Measurements from ENCODE around the gene CARMIL1.
A peak's percentile ranks its signal among the peaks of the same experiment; 100 is the strongest.

Gene CARMIL1

DNA sequence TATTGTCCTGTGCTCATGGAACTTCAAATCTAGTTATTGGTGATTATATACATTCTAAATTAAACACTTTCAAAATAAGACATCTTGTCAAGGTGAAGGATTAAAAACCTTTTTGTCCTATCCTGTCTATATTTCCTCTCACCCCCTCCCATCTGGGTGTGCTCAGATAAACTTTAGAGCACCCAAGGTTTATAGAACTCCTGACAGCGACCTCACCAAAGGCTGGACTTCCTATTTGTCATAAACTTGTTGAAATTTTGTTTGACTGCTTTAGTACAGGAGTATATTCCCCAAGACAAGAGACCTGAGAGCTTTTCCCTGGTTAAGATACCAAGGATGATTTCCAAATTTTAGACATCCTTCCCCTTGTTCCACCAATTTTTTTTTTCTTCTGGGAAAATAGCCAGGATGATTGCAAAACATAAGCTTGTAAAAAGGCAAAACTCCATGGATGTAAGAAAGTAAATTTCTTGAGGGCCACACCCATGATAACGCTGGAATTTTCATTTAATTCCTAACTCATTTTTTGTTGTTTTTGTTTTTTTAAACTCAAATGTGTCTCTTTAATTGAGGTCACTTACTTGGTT is 33.0 kb downstream of the CARMIL1 start:
- DNase-seq = no peak

- DNase-seq = peak in 1 of 2 experiments; percentile 18
Observed at GRCh38 chr6:25312703-25313102, 33.5 kb downstream of the CARMIL1 start.

DNA sequence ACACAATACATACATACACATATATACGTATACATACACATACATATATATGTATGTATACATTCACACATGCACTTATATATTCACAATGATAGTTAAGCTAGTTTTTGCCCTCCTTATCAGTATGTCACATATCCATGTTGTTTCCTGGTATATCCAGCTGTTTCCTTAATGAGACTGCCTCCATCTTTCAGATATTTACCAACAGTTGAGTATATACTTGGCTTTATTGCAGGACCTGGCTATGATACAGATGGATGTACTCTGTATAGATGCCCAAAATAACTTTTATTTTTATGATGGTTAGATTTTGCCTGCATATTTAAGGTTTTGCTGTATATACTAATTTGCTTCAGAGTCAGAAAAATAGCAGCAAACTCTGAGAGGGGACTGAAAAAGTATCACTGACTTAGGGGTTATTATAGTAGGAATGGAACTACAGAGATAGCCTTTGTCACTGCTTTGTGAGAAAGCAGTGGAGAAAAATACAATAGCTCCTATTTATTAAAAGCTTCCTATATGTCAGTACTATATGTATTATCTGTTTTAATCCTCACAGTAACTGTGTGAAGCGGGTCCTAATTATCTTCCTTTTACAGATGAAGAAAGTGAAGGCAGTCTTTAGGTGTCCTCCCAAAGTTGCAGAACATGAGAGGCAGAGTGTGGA is 35.5 kb downstream of the CARMIL1 start:
- no peak for DNase-seq

DNA sequence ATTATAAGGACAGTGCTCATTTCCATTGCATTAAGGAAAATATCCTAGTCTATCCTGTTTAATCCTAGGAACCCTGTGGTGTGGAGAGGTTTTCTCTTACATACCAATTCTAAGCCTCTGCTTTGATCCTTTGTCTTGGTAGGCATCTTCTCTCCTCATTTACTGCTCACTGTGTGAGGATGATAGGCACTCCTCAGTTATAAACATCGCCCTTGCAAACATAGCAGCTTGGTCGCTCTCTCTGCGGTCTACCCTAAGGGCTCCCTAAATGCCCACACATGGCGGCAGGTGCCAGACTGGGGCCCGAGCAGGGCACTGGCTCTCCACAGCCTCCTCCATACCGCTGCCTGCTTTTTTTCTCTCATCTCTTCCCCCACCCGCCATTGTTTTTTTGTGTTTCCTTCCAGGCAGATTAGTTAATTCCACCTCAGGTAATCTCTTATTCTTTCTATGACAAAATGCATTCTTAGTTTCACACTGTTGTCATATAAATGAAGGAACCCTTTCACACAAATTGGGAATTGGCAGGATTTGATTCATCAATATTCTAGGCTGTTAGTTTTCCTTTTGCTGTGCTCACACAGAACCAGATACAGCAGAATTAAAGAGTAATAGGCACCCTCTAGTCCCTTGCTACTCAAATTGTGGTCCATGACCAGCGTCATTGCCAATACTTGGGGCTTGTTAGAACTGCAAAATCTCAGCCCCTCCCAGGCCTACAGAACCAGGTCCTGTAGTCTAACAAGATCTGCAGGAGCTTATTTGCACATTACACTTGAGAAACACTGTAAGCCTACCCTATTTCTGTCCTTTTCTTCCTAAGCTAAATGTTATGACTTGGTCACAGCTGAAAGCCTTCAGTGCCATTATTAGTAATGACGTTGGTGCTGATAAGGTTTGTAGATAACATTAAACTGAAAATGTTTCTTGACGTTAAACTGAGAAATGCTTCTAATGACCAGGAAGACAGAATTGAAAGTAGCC is 36.3 kb downstream of the CARMIL1 start:
- DNase-seq = no peak

DNA sequence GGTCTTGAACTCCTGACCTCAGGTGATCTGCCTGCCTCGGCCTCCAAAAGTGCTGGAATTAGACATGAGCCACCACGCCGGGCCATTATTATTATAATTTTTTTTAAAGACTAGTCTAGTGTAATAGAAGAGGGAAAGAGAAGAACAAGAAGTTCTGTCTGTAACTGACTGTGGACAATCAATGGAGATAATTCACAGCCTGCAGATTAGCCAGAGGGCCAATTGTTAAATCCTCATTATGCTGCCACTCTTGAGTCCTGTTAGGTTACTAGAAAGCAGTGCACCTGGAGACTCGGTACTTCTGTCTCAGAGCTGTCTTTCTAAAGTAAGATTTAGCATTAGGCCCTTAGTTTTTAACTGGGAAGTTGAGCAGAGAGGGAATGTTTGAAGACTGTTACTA is 37.5 kb downstream of the CARMIL1 start:
- DNase-seq = no peak

- no peak for DNase-seq
Observed at GRCh38 chr6:25318589-25318988, 39.4 kb downstream of the CARMIL1 start.

- no peak for DNase-seq
Observed at GRCh38 chr6:25320459-25320858, 41.3 kb downstream of the CARMIL1 start.

GRCh38 chr6:25322692-25323091 is 43.5 kb downstream of the CARMIL1 start:
- no peak for DNase-seq

DNA sequence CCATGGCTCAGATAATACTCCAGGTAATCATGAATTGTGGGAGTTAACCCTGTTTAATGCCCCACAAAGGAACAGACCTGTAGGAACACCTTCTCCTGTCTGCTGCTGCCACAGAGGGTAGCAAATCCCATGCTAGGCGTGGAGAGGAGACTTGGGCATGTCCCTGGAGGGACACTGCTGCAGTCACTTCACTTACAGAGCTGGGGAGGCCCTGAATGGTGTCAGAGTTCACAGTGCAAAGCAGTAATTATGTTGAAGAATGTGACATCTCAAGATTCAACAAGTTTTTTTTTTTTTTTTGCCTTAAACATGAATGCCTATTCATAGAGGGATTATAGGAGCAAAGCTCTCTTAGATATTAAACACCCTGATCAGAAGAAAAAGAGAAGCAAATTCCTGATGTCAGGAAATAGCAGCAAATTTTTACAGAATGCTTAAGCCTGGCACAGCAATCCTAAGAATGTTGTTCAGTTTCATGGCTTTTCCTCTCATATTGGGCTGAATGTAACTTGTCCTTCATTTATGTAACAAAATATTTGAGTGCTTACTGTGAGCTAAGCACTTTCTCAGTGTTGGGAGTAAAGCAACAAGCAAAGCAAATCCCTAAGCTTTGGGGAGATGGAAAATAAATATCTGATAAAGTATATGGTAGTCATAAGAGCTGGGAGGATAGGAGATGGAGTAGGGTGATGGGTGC is 45.0 kb downstream of the CARMIL1 start:
- DNase-seq = no peak

DNA sequence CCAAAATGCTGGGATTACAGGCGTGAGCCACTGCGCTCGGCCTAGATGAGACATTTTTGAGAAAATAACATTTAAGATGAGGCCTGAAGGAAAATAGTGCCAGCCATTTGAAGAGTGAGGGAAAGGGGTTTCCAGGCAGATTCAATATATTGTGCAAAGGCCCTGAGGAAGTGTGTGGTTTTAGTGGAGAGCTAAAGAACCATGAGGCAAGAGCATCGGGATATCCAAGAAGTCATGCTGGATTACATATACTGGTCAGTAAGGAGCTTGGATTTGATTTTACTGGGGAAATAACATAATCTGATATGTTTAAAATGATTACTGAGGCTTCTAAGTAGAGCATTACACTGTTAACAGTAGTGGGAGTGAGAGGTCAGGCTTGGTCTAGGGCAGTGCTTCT is 47.0 kb downstream of the CARMIL1 start:
- peak; percentile 10 to 28 for DNase-seq

DNA sequence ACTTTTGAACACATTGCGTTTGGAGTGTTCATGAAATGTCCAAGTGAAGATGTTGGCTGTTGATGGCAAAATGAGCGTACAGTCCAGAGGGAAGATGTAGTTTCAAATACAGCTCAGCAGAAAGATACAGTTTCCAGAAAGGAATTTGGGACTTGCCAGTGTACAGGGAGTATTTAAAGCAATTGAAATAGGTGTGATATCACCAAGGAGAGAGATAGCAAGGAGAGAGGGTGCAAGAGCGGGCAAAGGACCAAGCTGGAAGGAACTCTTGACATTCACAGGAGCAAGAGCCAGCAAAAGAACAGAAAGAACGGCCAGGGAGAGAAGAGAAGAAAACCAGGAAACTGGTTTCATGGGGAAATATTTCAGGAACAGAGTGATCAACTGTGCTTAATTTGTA is 47.8 kb downstream of the CARMIL1 start:
- DNase-seq = no peak

DNA sequence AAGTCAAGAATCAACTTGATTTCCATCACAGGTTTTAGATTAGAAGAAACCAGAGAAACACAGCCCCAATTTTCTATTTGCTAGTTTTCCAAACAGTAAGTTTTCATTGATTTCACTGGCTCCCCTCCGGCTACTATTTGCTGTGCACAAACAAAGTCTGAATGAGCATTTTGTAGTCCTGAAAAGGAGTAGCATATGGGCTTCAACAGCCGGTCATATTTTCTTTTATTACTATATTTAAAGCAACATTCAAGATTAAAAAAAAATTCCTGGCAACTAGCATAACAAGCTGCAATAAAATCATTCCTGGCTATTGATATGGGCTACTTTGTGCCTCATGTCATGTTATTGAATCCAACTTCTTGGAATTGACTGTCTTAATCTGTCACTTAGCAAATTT is 48.3 kb downstream of the CARMIL1 start:
- no peak for DNase-seq

DNA sequence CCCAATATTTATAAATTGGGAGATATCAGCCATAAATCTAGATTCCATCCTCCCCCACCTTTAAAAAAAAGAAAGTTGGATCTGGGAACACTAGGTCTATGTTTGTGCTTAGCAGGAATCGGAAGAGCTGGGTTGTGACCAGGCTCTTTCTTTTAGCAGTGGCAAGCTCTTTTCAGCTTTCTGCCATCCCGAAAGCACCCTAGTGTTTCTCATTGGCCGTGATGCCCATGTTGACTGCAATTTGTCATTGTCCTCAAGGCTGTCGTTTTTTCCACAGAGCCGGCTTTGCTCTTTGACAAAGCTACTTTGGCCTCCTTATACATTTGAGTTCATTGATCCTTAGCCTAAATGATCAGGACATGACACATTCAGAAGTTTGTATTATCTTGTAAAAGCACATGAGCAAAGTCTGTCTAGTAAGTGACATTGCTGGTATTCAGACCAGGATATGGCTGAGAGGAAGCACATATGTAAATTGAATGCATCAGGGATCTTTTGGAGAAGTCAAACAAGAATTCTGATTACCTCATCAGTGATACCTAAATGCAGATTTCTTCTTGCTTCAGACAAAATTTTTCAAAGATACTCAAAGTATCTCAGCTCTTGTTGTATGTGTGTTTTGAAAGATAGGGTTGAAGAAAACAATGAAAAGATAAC is 50.1 kb downstream of the CARMIL1 start:
- no peak for DNase-seq

DNA sequence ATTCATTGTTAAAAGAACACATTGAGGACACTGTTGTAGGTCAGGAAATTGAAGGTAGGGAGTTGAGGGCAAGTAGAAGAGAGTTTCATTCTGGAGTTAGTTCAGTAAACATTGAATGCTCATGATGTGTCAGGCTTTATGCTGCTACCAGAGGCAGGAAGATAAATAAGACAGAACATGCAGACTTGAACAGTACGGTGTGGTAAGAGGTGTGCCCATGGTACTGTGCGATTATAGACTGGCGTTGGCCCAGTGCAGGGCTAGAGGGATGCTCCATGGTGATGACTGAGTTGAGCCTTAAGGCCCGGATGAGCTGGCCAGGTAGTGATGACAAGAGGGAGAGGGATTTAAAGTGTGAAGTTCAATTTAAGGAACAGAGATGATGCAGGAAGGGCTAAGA is 50.8 kb downstream of the CARMIL1 start:
- DNase-seq = no peak

GRCh38 chr6:25330796-25331685 is 51.9 kb downstream of the CARMIL1 start:
- DNase-seq = no peak

DNA sequence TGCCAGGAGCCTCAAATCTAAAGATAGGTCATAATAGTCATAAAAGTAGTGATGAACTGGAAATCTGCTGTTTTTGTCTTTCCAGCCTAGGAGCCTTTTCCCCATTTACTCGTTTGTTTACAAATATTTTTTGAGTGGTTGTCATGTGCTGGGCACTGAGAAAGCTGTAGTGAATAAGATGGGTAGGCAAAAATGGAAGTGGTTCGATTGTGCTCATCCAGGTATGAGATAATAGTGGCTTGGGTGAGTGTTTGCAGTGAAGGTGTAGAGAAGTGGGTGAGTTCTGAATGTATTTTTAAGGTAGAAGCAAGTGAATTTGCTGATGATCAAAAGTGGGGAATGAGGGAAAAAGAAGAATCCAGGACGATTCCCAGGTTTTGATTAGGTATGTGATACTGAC is 53.0 kb downstream of the CARMIL1 start:
- no peak for DNase-seq

- DNase-seq = no peak
Observed at GRCh38 chr6:25332655-25333071, 53.5 kb downstream of the CARMIL1 start.

DNA sequence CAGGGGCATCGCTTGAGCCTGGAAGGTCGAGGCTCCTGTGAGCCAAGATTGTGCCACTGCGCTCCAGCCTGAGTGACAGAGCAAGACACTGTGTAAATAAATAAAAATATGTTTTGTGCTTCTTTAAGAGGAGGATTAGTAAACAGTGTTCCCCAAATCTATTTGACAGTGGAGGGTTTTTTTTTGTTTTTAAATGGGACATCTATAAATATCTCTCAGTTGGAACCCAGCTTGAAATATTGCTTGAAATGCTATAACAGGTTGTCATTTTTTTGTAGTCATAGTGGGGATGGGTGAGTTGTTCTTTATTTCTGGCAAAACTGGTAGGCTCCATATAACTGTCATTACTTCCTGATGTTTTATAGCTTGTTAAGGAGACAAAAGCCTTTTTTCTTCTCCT is 54.3 kb downstream of the CARMIL1 start:
- DNase-seq = no peak

DNA sequence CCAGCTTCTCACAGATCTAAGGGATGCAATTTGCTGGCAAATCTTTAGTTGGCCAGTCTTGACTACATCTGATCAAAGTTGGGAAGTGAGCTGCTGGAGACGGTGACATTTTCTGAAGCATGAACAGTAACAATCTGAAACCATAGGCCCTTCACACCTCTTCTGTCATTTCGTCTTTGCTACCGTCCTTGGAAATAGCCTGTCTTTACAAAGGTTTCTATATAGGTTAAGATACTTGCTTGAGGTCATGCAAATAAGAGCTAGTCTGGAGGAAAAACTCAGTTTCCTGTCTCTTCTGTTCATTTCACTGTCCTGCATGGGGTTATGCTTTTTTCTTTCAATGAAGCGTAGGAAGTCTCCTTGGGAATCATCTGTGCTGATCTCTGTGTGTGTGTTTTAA is 55.6 kb downstream of the CARMIL1 start:
- DNase-seq = no peak

GRCh38 chr6:25336996-25337395 is 57.8 kb downstream of the CARMIL1 start:
- no peak for DNase-seq

DNA sequence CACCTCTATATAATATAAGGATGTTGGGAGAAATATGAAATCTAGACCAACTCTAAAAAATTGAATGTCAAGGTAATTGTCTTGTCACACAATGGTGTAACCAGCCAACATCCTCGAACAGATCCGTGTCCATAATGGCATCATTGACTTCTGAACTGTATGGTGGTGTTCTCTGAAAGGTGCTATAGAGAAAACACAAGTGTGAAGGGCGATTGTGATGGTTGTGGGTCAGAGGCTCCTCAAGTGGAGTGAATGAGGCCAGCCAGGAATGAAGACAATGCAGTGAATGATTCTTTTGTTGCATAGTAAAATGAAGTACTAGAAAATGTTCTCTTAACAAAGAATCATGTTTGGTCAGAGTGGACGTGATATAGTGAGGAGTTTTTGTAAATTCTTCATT is 58.3 kb downstream of the CARMIL1 start:
- no peak for DNase-seq
